ENCODE results near the gene FAM107B. TPM values are rescaled to one million over a fixed set of nuclear protein-coding genes. Genes with fewer than 3 reads are reported as not detected.
A peak's percentile ranks its signal among the peaks of the same experiment; 100 is the strongest.

Gene FAM107B
- total RNA-seq, 6 donors from 2014 or later = 44.0 to 136 (median 77.0) TPM

DNA sequence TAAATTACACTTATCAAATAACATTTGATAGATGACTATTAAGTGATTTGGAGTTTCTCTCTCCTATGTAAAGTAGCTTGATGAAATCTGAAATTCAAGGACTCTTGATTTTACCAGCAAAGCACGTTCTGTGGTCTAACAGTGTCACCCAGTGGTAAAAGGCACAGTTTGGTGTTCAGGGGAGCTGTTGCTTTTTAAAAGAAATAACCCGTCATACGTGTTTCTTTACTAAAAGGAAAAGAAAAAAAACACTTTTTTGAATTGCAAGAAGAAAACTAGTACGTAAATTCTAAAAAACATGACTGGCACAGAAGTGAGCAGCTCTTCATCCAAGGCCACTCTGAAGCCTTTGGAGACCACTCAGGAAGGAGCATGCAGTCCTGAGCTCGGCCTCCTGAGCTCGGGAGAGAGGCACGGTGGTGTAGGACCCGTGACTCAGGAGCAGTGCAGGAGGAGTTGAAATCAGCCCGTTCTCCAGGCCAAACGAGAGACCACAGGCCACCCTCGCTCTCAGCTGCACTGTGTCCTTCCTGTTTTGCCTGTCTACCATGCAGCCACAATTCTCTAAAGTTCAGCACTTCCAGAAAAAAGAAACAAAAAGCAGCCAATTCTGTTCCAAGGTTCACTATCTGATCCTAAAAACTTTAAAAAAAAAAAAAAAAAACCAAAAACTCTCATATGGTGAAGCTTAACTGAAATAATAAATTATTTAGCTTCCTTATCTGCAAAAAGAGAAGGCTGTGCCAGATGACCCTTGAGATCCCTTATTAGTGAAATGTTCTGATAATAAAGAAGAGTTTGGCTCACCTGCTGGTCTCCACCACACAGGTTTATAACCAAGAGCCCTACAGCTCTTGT lies 231.4 kb downstream of the FAM107B start:
- 23 to 44% methylated on average over 11 of the region's 11 CpGs for WGBS, 2 donors

DNA sequence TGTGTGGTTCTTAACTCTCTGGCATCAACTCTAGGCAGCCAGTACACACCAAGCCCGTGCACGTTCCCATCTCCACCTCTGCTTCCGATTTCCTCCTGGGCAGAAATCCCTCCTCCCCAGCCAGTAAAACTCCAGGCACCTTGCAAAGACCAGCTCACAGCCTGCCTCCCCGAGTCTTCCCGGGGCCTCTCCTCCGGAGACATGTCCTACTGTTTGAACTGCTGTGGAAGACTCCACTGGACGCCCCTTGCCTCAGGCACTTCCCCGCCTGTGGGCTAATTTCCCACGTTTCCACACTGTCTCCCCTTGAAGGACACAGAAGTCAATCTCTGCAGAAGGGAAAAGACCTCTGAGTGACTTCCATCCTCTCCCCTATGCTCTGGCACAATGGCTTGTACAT lies 233.3 kb downstream of the FAM107B start:
- ATAC-seq (ENCODE audit: low FRiP score in 2 of 2) (no peak), DNase-seq (no peak)
- Histone ChIP-seq H3K27me3 (no peaks in the 10 kb centered on the region), H3K4me3 (no peak overlapping the region), H3K9me3 (no peaks in the 10 kb centered on the region), H3K36me3 (peaks cover 0 to 6% (median 0%) of the 10 kb centered on the region in 4 donors), H3K27ac (no peak overlapping the region), H3K4me1 (peaks cover 23 to 44% (median 36%) of the 10 kb centered on the region in 4 donors)
- TF ChIP-seq, protein P1, sequence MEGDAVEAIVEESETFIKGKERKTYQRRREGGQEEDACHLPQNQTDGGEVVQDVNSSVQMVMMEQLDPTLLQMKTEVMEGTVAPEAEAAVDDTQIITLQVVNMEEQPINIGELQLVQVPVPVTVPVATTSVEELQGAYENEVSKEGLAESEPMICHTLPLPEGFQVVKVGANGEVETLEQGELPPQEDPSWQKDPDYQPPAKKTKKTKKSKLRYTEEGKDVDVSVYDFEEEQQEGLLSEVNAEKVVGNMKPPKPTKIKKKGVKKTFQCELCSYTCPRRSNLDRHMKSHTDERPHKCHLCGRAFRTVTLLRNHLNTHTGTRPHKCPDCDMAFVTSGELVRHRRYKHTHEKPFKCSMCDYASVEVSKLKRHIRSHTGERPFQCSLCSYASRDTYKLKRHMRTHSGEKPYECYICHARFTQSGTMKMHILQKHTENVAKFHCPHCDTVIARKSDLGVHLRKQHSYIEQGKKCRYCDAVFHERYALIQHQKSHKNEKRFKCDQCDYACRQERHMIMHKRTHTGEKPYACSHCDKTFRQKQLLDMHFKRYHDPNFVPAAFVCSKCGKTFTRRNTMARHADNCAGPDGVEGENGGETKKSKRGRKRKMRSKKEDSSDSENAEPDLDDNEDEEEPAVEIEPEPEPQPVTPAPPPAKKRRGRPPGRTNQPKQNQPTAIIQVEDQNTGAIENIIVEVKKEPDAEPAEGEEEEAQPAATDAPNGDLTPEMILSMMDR (IDR thresholded peaks at IDR 0.05) = no peak
- TF ChIP-seq POLR2AphosphoS5 (IDR thresholded peaks at IDR 0.05) = no peak
- no peak for TF ChIP-seq POLR2A (IDR thresholded peaks at IDR 0.05)
- TF ChIP-seq EP300 (IDR thresholded peaks at IDR 0.05) = no peak
- WGBS, 2 donors = 95 to 97% methylated on average over 9 of the region's 9 CpGs

More for the DNA sequence above, 231.4 kb downstream of the FAM107B start:
- H3K36me3 ChIP-seq = peaks cover 0 to 9% (median under 1%) of the 10 kb centered on the region in 4 donors
- H3K27ac ChIP-seq = peak overlapping the region; percentile 59 to 81 (median 74)
- ATAC-seq (ENCODE audit: low FRiP score in 2 of 2) (peak; percentile 73 to 82), DNase-seq (peak in 1 of 2 donors; percentile 79)
- peaks cover 23 to 35% (median 30%) of the 10 kb centered on the region in 4 donors for H3K4me1 ChIP-seq
- no peak for TF ChIP-seq EP300 (IDR thresholded peaks at IDR 0.05)
- TF ChIP-seq, protein P1 (IDR thresholded peaks at IDR 0.05) = peak in 3 of 6 experiments; percentile 22 to 53 (median 41)
- H3K9me3 ChIP-seq = no peaks in the 10 kb centered on the region
- no peaks in the 10 kb centered on the region for H3K27me3 ChIP-seq
- no peak overlapping the region for H3K4me3 ChIP-seq

DNA sequence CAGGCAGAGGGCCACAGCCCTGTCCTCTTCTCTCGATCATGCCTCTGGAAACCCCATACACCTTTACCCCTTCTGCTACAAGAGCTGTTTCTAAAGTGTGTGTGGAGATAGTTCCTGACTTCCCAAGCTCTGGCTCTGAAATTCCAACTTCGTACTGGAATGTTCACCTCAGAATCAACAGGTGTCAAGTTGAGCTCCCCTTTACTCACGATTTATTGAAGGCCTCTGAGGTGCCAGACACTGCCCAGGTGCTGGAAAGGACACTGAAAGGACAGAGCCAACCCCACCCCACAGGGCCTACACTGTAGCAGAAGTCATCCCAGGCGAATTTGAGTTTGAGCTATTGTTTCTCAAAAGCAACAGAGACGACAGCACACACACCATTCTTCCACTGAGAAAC lies 234.1 kb downstream of the FAM107B start:
- ATAC-seq (ENCODE audit: low FRiP score in 2 of 2) (no peak), DNase-seq (no peak)
- TF ChIP-seq POLR2A (IDR thresholded peaks at IDR 0.05) (no peak), EP300 (IDR thresholded peaks at IDR 0.05) (no peak), POLR2AphosphoS5 (IDR thresholded peaks at IDR 0.05) (no peak)
- TF ChIP-seq, protein P1 (IDR thresholded peaks at IDR 0.05) = no peak
- Histone ChIP-seq H3K4me1 (peaks cover 18 to 45% (median 32%) of the 10 kb centered on the region in 4 donors), H3K9me3 (no peaks in the 10 kb centered on the region), H3K27me3 (no peaks in the 10 kb centered on the region), H3K27ac (peak overlapping the region in 2 of 4 donors; percentile 35 to 63), H3K36me3 (peaks cover 0 to 6% (median 0%) of the 10 kb centered on the region in 4 donors), H3K4me3 (no peak overlapping the region)
- 84 to 89% methylated on average over 5 of the region's 5 CpGs for WGBS, 2 donors

DNA sequence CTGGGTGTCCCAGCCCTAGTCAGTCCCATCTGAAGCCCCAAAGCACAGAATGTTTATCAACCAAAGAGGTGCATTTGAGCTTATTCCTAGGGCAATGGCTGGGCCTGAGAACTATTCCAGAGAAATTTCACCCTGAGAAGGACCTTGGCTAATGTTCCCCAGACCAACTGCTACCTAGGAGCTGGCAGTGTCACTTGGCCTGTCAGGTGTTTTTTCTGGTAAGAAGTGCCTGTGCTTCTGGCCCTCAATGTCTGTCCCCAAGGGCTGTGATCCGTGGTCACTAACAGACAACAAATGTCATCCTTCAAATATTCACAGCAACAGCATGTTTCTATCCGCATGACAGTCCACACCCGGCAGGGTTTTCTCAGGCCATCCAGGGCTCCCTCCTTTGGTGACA lies 234.6 kb downstream of the FAM107B start:
- WGBS, 2 donors = 76 to 87% methylated on average over 3 of the region's 3 CpGs
- Histone ChIP-seq H3K9me3 (no peaks in the 10 kb centered on the region), H3K27me3 (no peaks in the 10 kb centered on the region), H3K4me3 (no peak overlapping the region), H3K4me1 (peaks cover 14 to 40% (median 29%) of the 10 kb centered on the region in 4 donors), H3K36me3 (peaks cover 0 to 6% (median 0%) of the 10 kb centered on the region in 4 donors), H3K27ac (peak overlapping the region in 2 of 4 donors; percentile 35 to 63)
- ATAC-seq (ENCODE audit: low FRiP score in 2 of 2) (no peak), DNase-seq (no peak)
- TF ChIP-seq POLR2AphosphoS5 (IDR thresholded peaks at IDR 0.05) = no peak
- TF ChIP-seq, protein P1 (IDR thresholded peaks at IDR 0.05) = no peak
- TF ChIP-seq EP300 (IDR thresholded peaks at IDR 0.05) = no peak
